GM23338 (cell line): ENCODE data around the gene BPNT1. TPM values are rescaled to one million over a fixed set of nuclear protein-coding genes. Genes with fewer than 3 reads are reported as not detected.
"Not testable (repeated sequence)": the region's sequence is repeated elsewhere in the genome, so short reads cannot be mapped to it uniquely, and the experiment has no call there.

Experiments used
- ATAC-seq: fragments of 200-7000 bp; cut with Tn5 transposase; 3 replicates; pipeline ENCODE4 v1.9.1; 2020
- DNase-seq: peaks from one replicate; pipeline ENCODE4 v3.0.0-alpha.2; 2015; ENCODE audit warnings: low spot score
- H2AFZ ChIP-seq: fragments of 200-600 bp; sonication (generic); 2 replicates; pipeline ENCODE4 v1.8.0; 2016; ENCODE audit warnings: antibody characterized with exemption, mild to moderate bottlenecking, moderate library complexity
- H3F3A ChIP-seq: fragments of 200-600 bp; sonication (generic); replicated peaks from 2 replicates; pipeline ENCODE4 v1.8.0; 2017; ENCODE audit warnings: antibody characterized with exemption, mixed run types, low read depth
- H3K27ac ChIP-seq: fragments of 200-600 bp; sonication (generic); 2 replicates; pipeline ENCODE4 v1.6.1; 2016; ENCODE audit warnings: low read depth
- H3K27me3 ChIP-seq: fragments of 200-600 bp; sonication (generic); 2 replicates; pipeline ENCODE4 v1.8.0; 2016; ENCODE audit warnings: mild to moderate bottlenecking, mixed run types, moderate library complexity; ENCODE audit not compliant: insufficient read depth
- H3K36me3 ChIP-seq: fragments of 200-600 bp; sonication (generic); 2 replicates; pipeline ENCODE4 v1.8.0; 2016; ENCODE audit warnings: mild to moderate bottlenecking; ENCODE audit not compliant: insufficient read depth
- H3K4me1 ChIP-seq: fragments of 200-600 bp; sonication (generic); 2 replicates; pipeline ENCODE4 v1.8.0; 2016; ENCODE audit warnings: mild to moderate bottlenecking, moderate library complexity; ENCODE audit not compliant: insufficient read depth
- H3K4me2 ChIP-seq: fragments of 200-600 bp; sonication (generic); 2 replicates; pipeline ENCODE4 v1.7.1; 2017; ENCODE audit warnings: mixed run types
- H3K4me3 ChIP-seq: fragments of 200-600 bp; sonication (generic); 2 replicates; pipeline ENCODE4 v1.6.1; 2016; ENCODE audit warnings: mixed run types
- H3K79me2 ChIP-seq: fragments of 200-600 bp; sonication (generic); replicated peaks from 2 replicates; pipeline ENCODE4 v1.8.0; 2017; ENCODE audit warnings: mild to moderate bottlenecking; ENCODE audit not compliant: insufficient read depth
- H3K9me2 ChIP-seq: fragments of 200-600 bp; sonication (generic); 2 replicates; pipeline ENCODE4 v1.8.0; 2017; ENCODE audit not compliant: insufficient read depth
- H4K20me1 ChIP-seq: fragments of 200-600 bp; sonication (generic); replicated peaks from 2 replicates; pipeline ENCODE4 v1.8.0; 2017; ENCODE audit warnings: mild to moderate bottlenecking; ENCODE audit not compliant: insufficient read depth
- H3K27ac Mint-ChIP-seq: 2 replicates; pipeline ENCODE4 v1.8.0; 2020; ENCODE audit warnings: inconsistent platforms, mild to moderate bottlenecking, moderate library complexity, mixed read lengths
- H3K27me3 Mint-ChIP-seq: 3 replicates; pipeline ENCODE4 v1.8.0; 2022; ENCODE audit warnings: low read depth, mild to moderate bottlenecking, moderate library complexity, mixed read lengths, inconsistent platforms; ENCODE audit not compliant: insufficient read depth, poor library complexity
- H3K36me3 Mint-ChIP-seq: 3 replicates; pipeline ENCODE4 v1.8.0; 2021; ENCODE audit warnings: low read depth, mild to moderate bottlenecking, inconsistent platforms, moderate library complexity, mixed read lengths
- H3K4me1 Mint-ChIP-seq: 3 replicates; pipeline ENCODE4 v1.8.0; 2020; ENCODE audit warnings: mild to moderate bottlenecking, inconsistent platforms, mixed read lengths
- H3K4me3 Mint-ChIP-seq: 3 replicates; pipeline ENCODE4 v1.8.0; 2021; ENCODE audit warnings: moderate library complexity, mild to moderate bottlenecking, inconsistent platforms, mixed read lengths
- H3K9me3 Mint-ChIP-seq: 3 replicates; pipeline ENCODE4 v1.8.0; 2020; ENCODE audit warnings: moderate library complexity, mild to moderate bottlenecking, inconsistent platforms, mixed read lengths
- CREB1 ChIP-seq: fragments of 250-450 bp; sonication (Bioruptor Pico); IDR thresholded peaks from 2 replicates; pipeline ENCODE4 v1.5.0; 2020; ENCODE audit warnings: low read depth, mild to moderate bottlenecking, moderate library complexity
- EZH2phosphoT487 ChIP-seq: fragments of 200-600 bp; sonication (generic); IDR thresholded peaks from one replicate; pipeline ENCODE4 v1.8.1; 2018; ENCODE audit warnings: antibody characterized with exemption; ENCODE audit not compliant: unreplicated experiment
- NANOG ChIP-seq: IDR thresholded peaks from 2 replicates; pipeline ENCODE4 v1.6.1; 2016; ENCODE audit warnings: antibody characterized with exemption, borderline replicate concordance
- POLR2AphosphoS5 ChIP-seq: IDR thresholded peaks from 2 replicates; pipeline ENCODE4 v1.6.1; 2016; ENCODE audit warnings: antibody characterized with exemption, low read depth
- STAT1 ChIP-seq: IDR thresholded peaks from one replicate; pipeline ENCODE4 v1.6.1; 2016; ENCODE audit warnings: antibody characterized with exemption; ENCODE audit not compliant: unreplicated experiment
- ZNF114 ChIP-seq: fragments of 250-450 bp; sonication (Bioruptor Pico); IDR thresholded peaks from 2 replicates; pipeline ENCODE4 v1.5.0; 2020; ENCODE audit warnings: mild to moderate bottlenecking, moderate library complexity
- ZNF331 ChIP-seq: fragments of 250-450 bp; sonication (Bioruptor Pico); IDR thresholded peaks from 2 replicates; pipeline ENCODE4 v1.5.0; 2020; ENCODE audit warnings: low read depth, mild to moderate bottlenecking, moderate library complexity
- polyA plus RNA-seq: library from polyadenylated mRNA; unstranded; fragments of >200 nt; fragmentation: Nextera tagmentation; extraction: Ambion mirVana; gene quantifications from 2 replicates; pipeline ENCODE4 v1.2.1, GENCODE V29; 2016
- total RNA-seq: library from RNA; depleted of rRNA; stranded (reverse); fragments of >200 nt; shearing (Covaris generic); gene quantifications from 2 replicates; pipeline ENCODE4 v1.2.3, GENCODE V29; 2014
- TF ChIP-seq, protein P1 (sequence below): IDR thresholded peaks from 2 replicates; pipeline ENCODE4 v1.6.1; 2016; ENCODE audit warnings: antibody characterized with exemption
- TF ChIP-seq, protein P2 (sequence below), 2 experiments: fragments of 200-600 bp in 1 of 2; sonication (generic) in 1 of 2; conservative IDR thresholded peaks; 2 replicates each; pipeline versions ENCODE4 v1.5.1 to v1.6.1; 2016 to 2017; ENCODE audit warnings: antibody characterized with exemption in 2 of 2, low read depth in 2 of 2, mild to moderate bottlenecking in 2 of 2, moderate library complexity in 1 of 2
- TF ChIP-seq, protein P3 (sequence below): IDR thresholded peaks from one replicate; pipeline ENCODE4 v1.6.1; 2018; ENCODE audit warnings: antibody characterized with exemption; ENCODE audit not compliant: unreplicated experiment

BPNT1 gene
- total and polyA plus RNA-seq, 2 experiments from 2014 or later = 9.6 to 17.2 TPM

DNA sequence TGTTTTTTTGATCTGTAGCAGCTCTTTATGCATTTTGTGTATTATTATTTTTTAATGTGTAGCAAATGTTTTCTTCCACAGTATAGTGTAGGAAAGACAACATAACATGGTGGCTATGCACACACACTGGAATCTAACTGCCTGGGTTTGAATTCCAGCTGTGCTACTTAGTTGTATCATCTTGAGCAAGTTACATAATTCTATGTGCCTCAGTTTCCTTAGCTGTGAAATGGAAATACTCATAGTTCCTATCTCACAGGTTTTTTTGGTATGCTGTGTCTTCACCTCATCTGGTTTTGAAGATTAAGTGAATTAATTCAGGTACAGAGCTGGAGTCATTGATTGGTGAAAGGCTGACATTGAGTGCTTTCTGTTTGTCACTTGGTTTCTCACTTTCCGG lies 3.1 kb upstream of the BPNT1 start (continued):
- TF ChIP-seq, protein P1, sequence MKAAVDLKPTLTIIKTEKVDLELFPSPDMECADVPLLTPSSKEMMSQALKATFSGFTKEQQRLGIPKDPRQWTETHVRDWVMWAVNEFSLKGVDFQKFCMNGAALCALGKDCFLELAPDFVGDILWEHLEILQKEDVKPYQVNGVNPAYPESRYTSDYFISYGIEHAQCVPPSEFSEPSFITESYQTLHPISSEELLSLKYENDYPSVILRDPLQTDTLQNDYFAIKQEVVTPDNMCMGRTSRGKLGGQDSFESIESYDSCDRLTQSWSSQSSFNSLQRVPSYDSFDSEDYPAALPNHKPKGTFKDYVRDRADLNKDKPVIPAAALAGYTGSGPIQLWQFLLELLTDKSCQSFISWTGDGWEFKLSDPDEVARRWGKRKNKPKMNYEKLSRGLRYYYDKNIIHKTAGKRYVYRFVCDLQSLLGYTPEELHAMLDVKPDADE = no peak
- TF ChIP-seq, protein P2, sequence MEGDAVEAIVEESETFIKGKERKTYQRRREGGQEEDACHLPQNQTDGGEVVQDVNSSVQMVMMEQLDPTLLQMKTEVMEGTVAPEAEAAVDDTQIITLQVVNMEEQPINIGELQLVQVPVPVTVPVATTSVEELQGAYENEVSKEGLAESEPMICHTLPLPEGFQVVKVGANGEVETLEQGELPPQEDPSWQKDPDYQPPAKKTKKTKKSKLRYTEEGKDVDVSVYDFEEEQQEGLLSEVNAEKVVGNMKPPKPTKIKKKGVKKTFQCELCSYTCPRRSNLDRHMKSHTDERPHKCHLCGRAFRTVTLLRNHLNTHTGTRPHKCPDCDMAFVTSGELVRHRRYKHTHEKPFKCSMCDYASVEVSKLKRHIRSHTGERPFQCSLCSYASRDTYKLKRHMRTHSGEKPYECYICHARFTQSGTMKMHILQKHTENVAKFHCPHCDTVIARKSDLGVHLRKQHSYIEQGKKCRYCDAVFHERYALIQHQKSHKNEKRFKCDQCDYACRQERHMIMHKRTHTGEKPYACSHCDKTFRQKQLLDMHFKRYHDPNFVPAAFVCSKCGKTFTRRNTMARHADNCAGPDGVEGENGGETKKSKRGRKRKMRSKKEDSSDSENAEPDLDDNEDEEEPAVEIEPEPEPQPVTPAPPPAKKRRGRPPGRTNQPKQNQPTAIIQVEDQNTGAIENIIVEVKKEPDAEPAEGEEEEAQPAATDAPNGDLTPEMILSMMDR (conservative IDR thresholded peaks at IDR 0.05; ENCODE audit: low read depth in 2 of 2) = no peak
- no peak for TF ChIP-seq NANOG
- TF ChIP-seq ZNF331 = no peak
- no peak for TF ChIP-seq ZNF114 (CRISPR knock-in tag)
- no peak for TF ChIP-seq EZH2phosphoT487

DNA sequence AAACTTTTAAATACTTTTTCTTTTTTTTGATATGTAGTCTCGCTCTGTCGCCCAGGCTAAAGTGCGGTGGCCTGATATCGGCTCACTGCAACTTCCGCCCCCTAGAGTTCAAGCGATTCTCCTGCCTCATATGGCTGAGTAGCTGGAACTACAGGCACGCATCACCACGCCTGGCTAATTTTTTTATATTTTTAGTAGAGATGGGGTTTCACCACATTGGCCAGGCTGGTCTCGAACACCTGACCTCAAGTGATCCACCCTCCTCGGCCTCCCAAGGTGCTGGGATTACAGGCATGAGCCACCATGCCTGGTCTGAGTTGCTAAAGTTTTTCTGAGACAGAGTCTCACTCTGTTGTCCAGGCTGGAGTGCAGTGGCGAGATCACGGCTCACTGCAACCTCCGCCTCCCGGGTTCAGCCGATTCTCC lies 3.3 kb downstream of the BPNT1 start:
- not testable (repeated sequence) for H3K36me3 Mint-ChIP-seq, H3K4me1 ChIP-seq, H3K4me2 ChIP-seq, H3K27ac Mint-ChIP-seq, H3K9me3 Mint-ChIP-seq, H4K20me1 ChIP-seq, H3K36me3 ChIP-seq, H3K4me1 Mint-ChIP-seq, H3K4me3 ChIP-seq, H3K27me3 Mint-ChIP-seq, H3F3A ChIP-seq, H3K27me3 ChIP-seq, H3K27ac ChIP-seq, H3K4me3 Mint-ChIP-seq, H2AFZ ChIP-seq, H3K79me2 ChIP-seq, H3K9me2 ChIP-seq
- ATAC-seq = peak; percentile 66
- TF ChIP-seq, protein P2 (conservative IDR thresholded peaks at IDR 0.05; ENCODE audit: low read depth in 2 of 2) = peak; percentile 67 to 77
- DNase-seq = peak; percentile 79

DNA sequence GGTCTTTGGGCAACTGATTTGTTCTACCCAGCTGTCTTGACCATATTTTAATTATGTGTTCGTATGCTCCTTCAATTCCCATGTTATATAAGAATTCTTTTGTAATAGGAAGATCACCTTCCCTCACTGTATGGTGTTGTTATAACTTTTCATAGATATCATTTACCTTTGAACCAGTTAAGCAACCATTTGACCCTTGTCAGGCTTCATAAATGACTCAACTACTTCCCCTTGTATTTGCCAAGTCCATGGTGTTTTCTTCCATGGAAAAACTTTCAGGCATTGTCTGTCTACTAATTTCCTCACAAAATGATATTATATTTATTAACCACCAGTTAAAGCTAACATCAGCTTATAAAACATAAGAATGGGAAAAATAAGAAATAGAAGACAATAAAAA lies 5.1 kb downstream of the BPNT1 start:
- Mint-ChIP-seq H3K27me3 (peaks cover 3% of the 10 kb centered on the region), H3K4me3 (no peak overlapping the region), H3K4me1 (no peaks in the 10 kb centered on the region), H3K36me3 (no peaks in the 10 kb centered on the region), H3K27ac (no peak overlapping the region), H3K9me3 (no peaks in the 10 kb centered on the region)
- no peak overlapping the region for H2AFZ ChIP-seq
- H4K20me1 ChIP-seq = 0 out of 2 replicates have a peak, but pooled peaks cover 5% of the 10 kb centered on the region
- DNase-seq (no peak), ATAC-seq (no peak)
- no peaks in the 10 kb centered on the region for H3K36me3 ChIP-seq
- no peak overlapping the region for H3K4me3 ChIP-seq
- H3K27ac ChIP-seq = no peak overlapping the region
- no peaks in the 10 kb centered on the region for H3K27me3 ChIP-seq
- no peaks in the 10 kb centered on the region for H3K4me1 ChIP-seq
- peaks cover 11% of the 10 kb centered on the region; the same call in 1 of the 2 replicates for H3K79me2 ChIP-seq
- H3K4me2 ChIP-seq = no peak overlapping the region
- no peaks in the 10 kb centered on the region for H3K9me2 ChIP-seq
- no peaks in the 10 kb centered on the region for H3F3A ChIP-seq
- TF ChIP-seq, protein P1 = no peak
- TF ChIP-seq NANOG = no peak
- TF ChIP-seq POLR2AphosphoS5 = no peak
- no peak for TF ChIP-seq ZNF114 (CRISPR knock-in tag)
- TF ChIP-seq, protein P3, sequence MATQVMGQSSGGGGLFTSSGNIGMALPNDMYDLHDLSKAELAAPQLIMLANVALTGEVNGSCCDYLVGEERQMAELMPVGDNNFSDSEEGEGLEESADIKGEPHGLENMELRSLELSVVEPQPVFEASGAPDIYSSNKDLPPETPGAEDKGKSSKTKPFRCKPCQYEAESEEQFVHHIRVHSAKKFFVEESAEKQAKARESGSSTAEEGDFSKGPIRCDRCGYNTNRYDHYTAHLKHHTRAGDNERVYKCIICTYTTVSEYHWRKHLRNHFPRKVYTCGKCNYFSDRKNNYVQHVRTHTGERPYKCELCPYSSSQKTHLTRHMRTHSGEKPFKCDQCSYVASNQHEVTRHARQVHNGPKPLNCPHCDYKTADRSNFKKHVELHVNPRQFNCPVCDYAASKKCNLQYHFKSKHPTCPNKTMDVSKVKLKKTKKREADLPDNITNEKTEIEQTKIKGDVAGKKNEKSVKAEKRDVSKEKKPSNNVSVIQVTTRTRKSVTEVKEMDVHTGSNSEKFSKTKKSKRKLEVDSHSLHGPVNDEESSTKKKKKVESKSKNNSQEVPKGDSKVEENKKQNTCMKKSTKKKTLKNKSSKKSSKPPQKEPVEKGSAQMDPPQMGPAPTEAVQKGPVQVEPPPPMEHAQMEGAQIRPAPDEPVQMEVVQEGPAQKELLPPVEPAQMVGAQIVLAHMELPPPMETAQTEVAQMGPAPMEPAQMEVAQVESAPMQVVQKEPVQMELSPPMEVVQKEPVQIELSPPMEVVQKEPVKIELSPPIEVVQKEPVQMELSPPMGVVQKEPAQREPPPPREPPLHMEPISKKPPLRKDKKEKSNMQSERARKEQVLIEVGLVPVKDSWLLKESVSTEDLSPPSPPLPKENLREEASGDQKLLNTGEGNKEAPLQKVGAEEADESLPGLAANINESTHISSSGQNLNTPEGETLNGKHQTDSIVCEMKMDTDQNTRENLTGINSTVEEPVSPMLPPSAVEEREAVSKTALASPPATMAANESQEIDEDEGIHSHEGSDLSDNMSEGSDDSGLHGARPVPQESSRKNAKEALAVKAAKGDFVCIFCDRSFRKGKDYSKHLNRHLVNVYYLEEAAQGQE = no peak
- TF ChIP-seq STAT1 = no peak
- TF ChIP-seq CREB1 = no peak
- no peak for TF ChIP-seq EZH2phosphoT487
